HG03103 (cell line): ENCODE results near the gene HOMER1.
"Not testable (repeated sequence)": the region's sequence is repeated elsewhere in the genome, so short reads cannot be mapped to it uniquely, and the experiment has no call there.

ENCODE experiments used
- ATAC-seq: cut with Tn5 transposase; IDR thresholded peaks from one replicate; pipeline ENCODE4 v1.9.1; 2021; ENCODE audit warnings: low read depth; ENCODE audit not compliant: unreplicated experiment

HOMER1 gene

GRCh38 chr5:79518718-79519117 lies 4.8 kb upstream of the HOMER1 start:
- ATAC-seq, result no peak

GRCh38 chr5:79517601-79518000 lies 3.7 kb upstream of the HOMER1 start:
- no peak for ATAC-seq

GRCh38 chr5:79516986-79517385 lies 3.1 kb upstream of the HOMER1 start:
- ATAC-seq, result no peak

GRCh38 chr5:79516331-79516730 lies 2.4 kb upstream of the HOMER1 start:
- ATAC-seq, result not testable (repeated sequence)

- peak; percentile 66 for ATAC-seq
Observed at GRCh38 chr5:79514391-79515105, 614 bp upstream of the HOMER1 start.

- ATAC-seq, result peak; percentile 12
Observed at GRCh38 chr5:79513308-79513703, 628 bp downstream of the HOMER1 start.

- no peak for ATAC-seq
Observed at GRCh38 chr5:79512471-79513307, 1.2 kb downstream of the HOMER1 start.

GRCh38 chr5:79512049-79512448 lies 1.9 kb downstream of the HOMER1 start:
- no peak for ATAC-seq

- no peak for ATAC-seq
Observed at GRCh38 chr5:79510638-79511037, 3.3 kb downstream of the HOMER1 start.

- ATAC-seq, result no peak
Observed at GRCh38 chr5:79509244-79509885, 4.6 kb downstream of the HOMER1 start.

GRCh38 chr5:79508794-79509193 lies 5.1 kb downstream of the HOMER1 start:
- no peak for ATAC-seq

GRCh38 chr5:79508354-79508753 lies 5.6 kb downstream of the HOMER1 start:
- ATAC-seq, result no peak

- ATAC-seq, result no peak
Observed at GRCh38 chr5:79507251-79508205, 6.4 kb downstream of the HOMER1 start.

GRCh38 chr5:79505138-79505537 lies 8.8 kb downstream of the HOMER1 start:
- ATAC-seq, result no peak

- ATAC-seq, result no peak
Observed at GRCh38 chr5:79503794-79504495, 10.0 kb downstream of the HOMER1 start.

GRCh38 chr5:79499640-79500273 lies 14.2 kb downstream of the HOMER1 start:
- ATAC-seq, result no peak

- ATAC-seq, result no peak
Observed at GRCh38 chr5:79495311-79495710, 18.6 kb downstream of the HOMER1 start.

- ATAC-seq, result no peak
Observed at GRCh38 chr5:79493596-79494345, 20.2 kb downstream of the HOMER1 start.
